ENCODE data around the gene HLA-DQA1.
"Not testable (repeated sequence)": the region's sequence is repeated elsewhere in the genome, so short reads cannot be mapped to it uniquely, and the experiment has no call there.

HLA-DQA1 gene

DNA sequence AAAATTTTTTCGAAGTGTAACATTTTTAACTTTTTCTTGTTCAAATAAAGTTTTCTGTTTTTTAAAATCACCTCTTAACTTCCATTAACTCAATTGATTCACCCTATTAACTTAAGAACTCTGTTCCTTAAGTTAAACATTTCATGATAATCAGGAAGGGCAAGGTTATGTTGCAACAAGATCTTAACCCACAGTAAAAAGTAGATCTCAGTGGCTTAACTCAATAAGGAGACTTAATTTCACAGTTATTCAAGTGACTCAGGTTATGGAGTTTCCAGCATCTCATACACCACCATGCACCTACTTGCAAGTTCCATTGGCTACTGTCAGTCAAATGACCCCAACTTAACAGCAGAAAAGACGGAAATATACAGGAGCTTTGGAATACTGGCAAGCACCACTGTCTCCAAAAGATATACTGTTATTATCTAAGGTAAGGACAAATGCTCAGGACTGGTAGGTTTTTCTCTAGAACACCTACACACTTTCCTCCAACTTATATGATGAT, 18.1 kb downstream of the HLA-DQA1 start:
- Histone ChIP-seq H3K79me2 (ENCODE audit: insufficient read depth, low read length) (no peaks in the 10 kb centered on the region), H3K4me3 (ENCODE audit: low read length, poor library complexity, severe bottlenecking) (no peak overlapping the region), H3K27me3 (ENCODE audit: insufficient read depth, low read length, poor library complexity, severe bottlenecking) (no peaks in the 10 kb centered on the region), H3K36me3 (ENCODE audit: insufficient read depth, low read length) (no peaks in the 10 kb centered on the region), H3F3A (ENCODE audit: low read depth) (no peaks in the 10 kb centered on the region), H3K9me3 (ENCODE audit: insufficient read depth, low read depth, low read length) (no peaks in the 10 kb centered on the region), H3K4me2 (ENCODE audit: low read depth, low read length, poor library complexity, severe bottlenecking) (no peak overlapping the region), H3K9ac (ENCODE audit: low read depth, low read length, poor library complexity, severe bottlenecking) (no peak overlapping the region), H4K20me1 (ENCODE audit: insufficient read depth, low read length, poor library complexity, severe bottlenecking) (no peaks in the 10 kb centered on the region), H3K4me1 (ENCODE audit: insufficient read depth, low read length, poor library complexity, severe bottlenecking) (no peaks in the 10 kb centered on the region), H2AFZ (ENCODE audit: low read length) (no peak overlapping the region), H3K9me2 (replicated peaks; ENCODE audit: low read depth, low read length) (no peaks in the 10 kb centered on the region)
- no peak for TF ChIP-seq EZH2phosphoT487 (IDR thresholded peaks at IDR 0.05; ENCODE audit: borderline replicate concordance)
- TF ChIP-seq, protein P1, sequence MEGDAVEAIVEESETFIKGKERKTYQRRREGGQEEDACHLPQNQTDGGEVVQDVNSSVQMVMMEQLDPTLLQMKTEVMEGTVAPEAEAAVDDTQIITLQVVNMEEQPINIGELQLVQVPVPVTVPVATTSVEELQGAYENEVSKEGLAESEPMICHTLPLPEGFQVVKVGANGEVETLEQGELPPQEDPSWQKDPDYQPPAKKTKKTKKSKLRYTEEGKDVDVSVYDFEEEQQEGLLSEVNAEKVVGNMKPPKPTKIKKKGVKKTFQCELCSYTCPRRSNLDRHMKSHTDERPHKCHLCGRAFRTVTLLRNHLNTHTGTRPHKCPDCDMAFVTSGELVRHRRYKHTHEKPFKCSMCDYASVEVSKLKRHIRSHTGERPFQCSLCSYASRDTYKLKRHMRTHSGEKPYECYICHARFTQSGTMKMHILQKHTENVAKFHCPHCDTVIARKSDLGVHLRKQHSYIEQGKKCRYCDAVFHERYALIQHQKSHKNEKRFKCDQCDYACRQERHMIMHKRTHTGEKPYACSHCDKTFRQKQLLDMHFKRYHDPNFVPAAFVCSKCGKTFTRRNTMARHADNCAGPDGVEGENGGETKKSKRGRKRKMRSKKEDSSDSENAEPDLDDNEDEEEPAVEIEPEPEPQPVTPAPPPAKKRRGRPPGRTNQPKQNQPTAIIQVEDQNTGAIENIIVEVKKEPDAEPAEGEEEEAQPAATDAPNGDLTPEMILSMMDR (conservative IDR thresholded peaks at IDR 0.05; ENCODE audit: low read length) = no peak

- not testable (repeated sequence) for H3K9me2 ChIP-seq (replicated peaks; ENCODE audit: low read depth, low read length); H3K27me3 ChIP-seq (ENCODE audit: insufficient read depth, low read length, poor library complexity, severe bottlenecking); H3K9me3 ChIP-seq (ENCODE audit: insufficient read depth, low read depth, low read length); H2AFZ ChIP-seq (ENCODE audit: low read length); H3F3A ChIP-seq (ENCODE audit: low read depth); H3K36me3 ChIP-seq (ENCODE audit: insufficient read depth, low read length); H3K4me2 ChIP-seq (ENCODE audit: low read depth, low read length, poor library complexity, severe bottlenecking); H3K4me1 ChIP-seq (ENCODE audit: insufficient read depth, low read length, poor library complexity, severe bottlenecking); H4K20me1 ChIP-seq (ENCODE audit: insufficient read depth, low read length, poor library complexity, severe bottlenecking); H3K79me2 ChIP-seq (ENCODE audit: insufficient read depth, low read length); H3K4me3 ChIP-seq (ENCODE audit: low read length, poor library complexity, severe bottlenecking); H3K9ac ChIP-seq (ENCODE audit: low read depth, low read length, poor library complexity, severe bottlenecking)
These were observed 20.1 kb downstream of the HLA-DQA1 start for GRCh38 chr6:32657329-32657728.

GRCh38 chr6:32657819-32658218, 20.6 kb downstream of the HLA-DQA1 start:
- H3K9me3 ChIP-seq (ENCODE audit: insufficient read depth, low read depth, low read length); H2AFZ ChIP-seq (ENCODE audit: low read length); H3K36me3 ChIP-seq (ENCODE audit: insufficient read depth, low read length); H4K20me1 ChIP-seq (ENCODE audit: insufficient read depth, low read length, poor library complexity, severe bottlenecking); H3K4me2 ChIP-seq (ENCODE audit: low read depth, low read length, poor library complexity, severe bottlenecking); H3K9me2 ChIP-seq (replicated peaks; ENCODE audit: low read depth, low read length); H3K27me3 ChIP-seq (ENCODE audit: insufficient read depth, low read length, poor library complexity, severe bottlenecking); H3F3A ChIP-seq (ENCODE audit: low read depth); H3K9ac ChIP-seq (ENCODE audit: low read depth, low read length, poor library complexity, severe bottlenecking); H3K4me3 ChIP-seq (ENCODE audit: low read length, poor library complexity, severe bottlenecking); H3K4me1 ChIP-seq (ENCODE audit: insufficient read depth, low read length, poor library complexity, severe bottlenecking); H3K79me2 ChIP-seq (ENCODE audit: insufficient read depth, low read length): not testable (repeated sequence)

- H3K36me3 ChIP-seq (ENCODE audit: insufficient read depth, low read length) = no peaks in the 10 kb centered on the region
- H3F3A ChIP-seq (ENCODE audit: low read depth) = no peaks in the 10 kb centered on the region
- no peak overlapping the region for H3K9ac ChIP-seq (ENCODE audit: low read depth, low read length, poor library complexity, severe bottlenecking)
- no peaks in the 10 kb centered on the region for H3K9me3 ChIP-seq (ENCODE audit: insufficient read depth, low read depth, low read length)
- H2AFZ ChIP-seq (ENCODE audit: low read length) = no peak overlapping the region
- TF ChIP-seq EZH2phosphoT487 (IDR thresholded peaks at IDR 0.05; ENCODE audit: borderline replicate concordance) = no peak
- TF ChIP-seq, protein P1 (conservative IDR thresholded peaks at IDR 0.05; ENCODE audit: low read length) = no peak
- H3K79me2 ChIP-seq (ENCODE audit: insufficient read depth, low read length) = no peaks in the 10 kb centered on the region
- H4K20me1 ChIP-seq (ENCODE audit: insufficient read depth, low read length, poor library complexity, severe bottlenecking) = no peaks in the 10 kb centered on the region
- H3K4me3 ChIP-seq (ENCODE audit: low read length, poor library complexity, severe bottlenecking) = no peak overlapping the region
- no peak overlapping the region for H3K4me2 ChIP-seq (ENCODE audit: low read depth, low read length, poor library complexity, severe bottlenecking)
- H3K27me3 ChIP-seq (ENCODE audit: insufficient read depth, low read length, poor library complexity, severe bottlenecking) = no peaks in the 10 kb centered on the region
- H3K9me2 ChIP-seq (replicated peaks; ENCODE audit: low read depth, low read length) = no peaks in the 10 kb centered on the region
- H3K4me1 ChIP-seq (ENCODE audit: insufficient read depth, low read length, poor library complexity, severe bottlenecking) = peaks cover under 1% of the 10 kb centered on the region
These were observed 21.2 kb downstream of the HLA-DQA1 start for GRCh38 chr6:32658268-32658897.
